MM.1S (cell line): ENCODE measurements around the gene MFAP1.

Source experiments
- DNase-seq: peaks from one replicate; pipeline ENCODE4 v3.0.0-alpha.2; 2015
- H2AFZ ChIP-seq: fragments of 300-600 bp; sonication (generic); 2 replicates; pipeline ENCODE4 v1.6.0; 2016; ENCODE audit warnings: antibody characterized with exemption, low read length
- H3F3A ChIP-seq: fragments of 300-600 bp; sonication (generic); 2 replicates; pipeline ENCODE4 v1.6.1; 2016; ENCODE audit warnings: mild to moderate bottlenecking, antibody characterized with exemption, low read length, moderate library complexity, mixed read lengths; ENCODE audit not compliant: insufficient read depth
- H3K27ac ChIP-seq: fragments of 300-600 bp; sonication (generic); 2 replicates; pipeline ENCODE4 v1.5.1; 2016; ENCODE audit warnings: mild to moderate bottlenecking, low read length
- H3K27me3 ChIP-seq: fragments of 300-600 bp; sonication (generic); replicated peaks from 2 replicates; pipeline ENCODE4 v1.6.0; 2016; ENCODE audit warnings: low read length; ENCODE audit not compliant: insufficient read depth
- H3K36me3 ChIP-seq: fragments of 300-600 bp; sonication (generic); replicated peaks from 2 replicates; pipeline ENCODE4 v1.6.1; 2016; ENCODE audit warnings: mild to moderate bottlenecking, low read length, mixed read lengths; ENCODE audit not compliant: insufficient read depth
- H3K4me1 ChIP-seq: fragments of 300-600 bp; sonication (generic); 2 replicates; pipeline ENCODE4 v1.6.1; 2016; ENCODE audit warnings: low read length, mixed read lengths
- H3K4me2 ChIP-seq: fragments of 300-600 bp; sonication (generic); 2 replicates; pipeline ENCODE4 v1.6.0; 2016; ENCODE audit warnings: low read depth, low read length
- H3K4me3 ChIP-seq: fragments of 300-600 bp; sonication (generic); 2 replicates; pipeline ENCODE4 v1.5.1; 2016; ENCODE audit warnings: low read length, mixed read lengths
- H3K79me2 ChIP-seq: fragments of 300-600 bp; sonication (generic); 2 replicates; pipeline ENCODE4 v1.6.1; 2016; ENCODE audit warnings: mixed run types, low read length, mixed read lengths
- H3K9ac ChIP-seq: fragments of 300-600 bp; sonication (generic); 2 replicates; pipeline ENCODE4 v1.6.1; 2016; ENCODE audit warnings: low read length, mixed read lengths
- H3K9me2 ChIP-seq: fragments of 300-600 bp; sonication (generic); replicated peaks from 2 replicates; pipeline ENCODE4 v1.6.1; 2016; ENCODE audit warnings: mild to moderate bottlenecking, low read length, mixed read lengths; ENCODE audit not compliant: insufficient read depth
- H3K9me3 ChIP-seq: fragments of 300-600 bp; sonication (generic); replicated peaks from 2 replicates; pipeline ENCODE4 v1.6.1; 2016; ENCODE audit warnings: mild to moderate bottlenecking, low read length, mixed read lengths; ENCODE audit not compliant: insufficient read depth
- H4K20me1 ChIP-seq: fragments of 300-600 bp; sonication (generic); 2 replicates; pipeline ENCODE4 v1.6.1; 2016; ENCODE audit warnings: mild to moderate bottlenecking, low read length, moderate library complexity, mixed read lengths; ENCODE audit not compliant: insufficient read depth
- EZH2 ChIP-seq: fragments of 300-600 bp; sonication (generic); optimal IDR thresholded peaks from 2 replicates; pipeline ENCODE3; 2017; ENCODE audit warnings: low read depth, mild to moderate bottlenecking, antibody characterized with exemption, low read length, mixed read lengths
- EZH2phosphoT487 ChIP-seq: fragments of 300-600 bp; sonication (generic); IDR thresholded peaks from 2 replicates; pipeline ENCODE4 v1.6.1; 2018; ENCODE audit warnings: antibody characterized with exemption, low read length
- TF ChIP-seq, protein P1 (sequence below): fragments of 300-600 bp; sonication (generic); IDR thresholded peaks from 2 replicates; pipeline ENCODE4 v1.5.1; 2016; ENCODE audit warnings: antibody characterized with exemption, low read length, mixed read lengths

Gene MFAP1

DNA sequence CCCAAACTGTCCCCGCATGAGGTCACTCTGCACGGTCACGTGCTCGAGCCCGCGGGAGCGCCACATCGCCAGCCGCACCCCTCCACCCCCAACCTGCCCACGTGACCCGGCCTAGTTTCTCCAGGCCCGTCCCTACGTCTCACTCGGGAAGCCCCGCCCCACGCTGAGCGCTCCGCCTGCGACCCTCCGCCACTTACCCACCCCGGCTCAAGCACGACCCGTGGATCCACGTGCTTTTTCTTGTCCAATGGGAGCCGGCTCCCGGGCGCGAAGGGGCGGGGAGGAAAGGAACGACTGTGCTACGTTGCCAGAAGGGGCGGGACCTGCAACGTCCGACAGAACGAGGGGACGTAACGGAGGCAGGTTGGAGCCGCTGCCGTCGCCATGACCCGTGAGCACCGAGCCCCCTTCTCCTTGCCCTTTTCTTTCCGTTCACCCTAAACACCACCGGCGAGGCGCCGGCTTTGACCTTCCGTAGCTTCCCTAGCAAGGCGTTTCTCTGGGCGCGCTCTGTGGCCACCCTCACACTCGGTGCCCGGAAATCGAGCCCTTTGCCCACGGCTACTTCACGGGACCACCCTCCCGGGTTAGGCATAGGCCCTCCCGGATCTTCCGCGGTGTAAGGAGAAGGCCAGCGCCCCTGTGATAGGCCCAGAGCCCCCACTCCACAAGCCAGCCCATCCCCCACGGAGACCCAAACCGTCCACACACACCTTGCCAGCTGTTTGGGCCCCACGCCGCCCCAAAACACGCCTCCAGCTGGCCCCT is 32.3 kb downstream of the MFAP1 start, which contains the start of gene SERF2:
TSS of gene SERF2 (plus strand) at position 328 of the 768 bp plus-strand sequence. CDS start at position 385, 57 bp downstream.
- H3K27me3 ChIP-seq, result no peaks in the 10 kb centered on the region
- H3K9me2 ChIP-seq, result no peaks in the 10 kb centered on the region
- no peaks in the 10 kb centered on the region for H4K20me1 ChIP-seq
- peak within 1 kb of the TSS; percentile 100 for H3K4me3 ChIP-seq
- peaks cover 13% of the 10 kb centered on the region for H3K4me1 ChIP-seq
- H3K9me3 ChIP-seq, result no peaks in the 10 kb centered on the region
- peaks cover 17% of the 10 kb centered on the region for H3F3A ChIP-seq
- DNase-seq, result peak; percentile 99
- no peaks in the 10 kb centered on the region for H3K36me3 ChIP-seq
- peaks cover 31% of the 10 kb centered on the region for H3K79me2 ChIP-seq
- peak within 1 kb of the TSS; percentile 63 for H2AFZ ChIP-seq
- H3K9ac ChIP-seq, result peak within 1 kb of the TSS; percentile 99
- no peak for TF ChIP-seq EZH2
- H3K27ac ChIP-seq, result peak within 1 kb of the TSS; percentile 71; the same call in 1 of the 2 replicates
- peak within 1 kb of the TSS; percentile 91 for H3K4me2 ChIP-seq

GRCh38 chr15:43789409-43789808 is 35.1 kb downstream of the MFAP1 start:
- peaks cover 22% of the 10 kb centered on the region for H3K79me2 ChIP-seq
- DNase-seq, result no peak
- no peaks in the 10 kb centered on the region for H3K36me3 ChIP-seq
- peaks cover 12% of the 10 kb centered on the region for H3F3A ChIP-seq
- no peak overlapping the region for H3K9ac ChIP-seq
- peaks cover 13% of the 10 kb centered on the region for H3K4me1 ChIP-seq
- H2AFZ ChIP-seq, result peak overlapping the region; percentile 84
- TF ChIP-seq, protein P1, sequence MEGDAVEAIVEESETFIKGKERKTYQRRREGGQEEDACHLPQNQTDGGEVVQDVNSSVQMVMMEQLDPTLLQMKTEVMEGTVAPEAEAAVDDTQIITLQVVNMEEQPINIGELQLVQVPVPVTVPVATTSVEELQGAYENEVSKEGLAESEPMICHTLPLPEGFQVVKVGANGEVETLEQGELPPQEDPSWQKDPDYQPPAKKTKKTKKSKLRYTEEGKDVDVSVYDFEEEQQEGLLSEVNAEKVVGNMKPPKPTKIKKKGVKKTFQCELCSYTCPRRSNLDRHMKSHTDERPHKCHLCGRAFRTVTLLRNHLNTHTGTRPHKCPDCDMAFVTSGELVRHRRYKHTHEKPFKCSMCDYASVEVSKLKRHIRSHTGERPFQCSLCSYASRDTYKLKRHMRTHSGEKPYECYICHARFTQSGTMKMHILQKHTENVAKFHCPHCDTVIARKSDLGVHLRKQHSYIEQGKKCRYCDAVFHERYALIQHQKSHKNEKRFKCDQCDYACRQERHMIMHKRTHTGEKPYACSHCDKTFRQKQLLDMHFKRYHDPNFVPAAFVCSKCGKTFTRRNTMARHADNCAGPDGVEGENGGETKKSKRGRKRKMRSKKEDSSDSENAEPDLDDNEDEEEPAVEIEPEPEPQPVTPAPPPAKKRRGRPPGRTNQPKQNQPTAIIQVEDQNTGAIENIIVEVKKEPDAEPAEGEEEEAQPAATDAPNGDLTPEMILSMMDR, result no peak
- peak overlapping the region; percentile 3; the same call in 1 of the 2 replicates for H3K27ac ChIP-seq
- no peaks in the 10 kb centered on the region for H3K9me2 ChIP-seq
- H4K20me1 ChIP-seq, result no peaks in the 10 kb centered on the region
- H3K4me2 ChIP-seq, result peak overlapping the region; percentile 65
- H3K27me3 ChIP-seq, result peaks cover 3% of the 10 kb centered on the region; the same call in 1 of the 2 replicates
- H3K4me3 ChIP-seq, result peak overlapping the region; percentile 40
- H3K9me3 ChIP-seq, result no peaks in the 10 kb centered on the region

- no peak for DNase-seq
- Histone ChIP-seq H3K27me3 (peaks cover 52% of the 10 kb centered on the region), H3K9me3 (no peaks in the 10 kb centered on the region), H3K9me2 (no peaks in the 10 kb centered on the region), H3K4me1 (peaks cover 3% of the 10 kb centered on the region; the same call in 1 of the 2 replicates), H3K36me3 (no peaks in the 10 kb centered on the region), H3F3A (peaks cover 16% of the 10 kb centered on the region; the same call in 1 of the 2 replicates), H3K4me2 (no peak overlapping the region), H3K9ac (no peak overlapping the region), H3K27ac (no peak overlapping the region), H3K4me3 (no peak overlapping the region), H3K79me2 (no peaks in the 10 kb centered on the region), H2AFZ (no peak overlapping the region), H4K20me1 (no peaks in the 10 kb centered on the region; the same call in 1 of the 2 replicates)
- TF ChIP-seq EZH2, result no peak
- TF ChIP-seq EZH2phosphoT487, result no peak
- TF ChIP-seq, protein P1, result no peak
Measured at GRCh38 chr15:43779016-43779415, 45.5 kb downstream of the MFAP1 start.
